Measurements from ENCODE around the gene C16orf95. TPM values are rescaled to one million over a fixed set of nuclear protein-coding genes. Genes with fewer than 3 reads are reported as not detected.

Gene C16orf95
- total RNA-seq, 1 experiment from 2014 or later, result 12.0 TPM

GRCh38 chr16:87273471-87274030 lies 43.6 kb downstream of the C16orf95 start:
- no peaks in the 10 kb centered on the region for H3K36me3 ChIP-seq (ENCODE audit: insufficient read depth, low read length)
- no peaks in the 10 kb centered on the region for H3K27me3 ChIP-seq (ENCODE audit: low read length)
- no peak overlapping the region for H3K27ac ChIP-seq (ENCODE audit: low read length)
- H3K4me2 ChIP-seq (ENCODE audit: low read depth, low read length, poor library complexity, severe bottlenecking), result no peak overlapping the region
- H3K4me3 ChIP-seq (ENCODE audit: low read length), result no peak overlapping the region
- no peaks in the 10 kb centered on the region for H3K4me1 ChIP-seq (ENCODE audit: low read length)
- no peak for DNase-seq
- H2AFZ ChIP-seq (ENCODE audit: low read length), result no peak overlapping the region
- no peaks in the 10 kb centered on the region for H4K20me1 ChIP-seq (ENCODE audit: insufficient read depth, low read depth, low read length)
- no peaks in the 10 kb centered on the region for H3K9me3 ChIP-seq (ENCODE audit: low read length)
- no peaks in the 10 kb centered on the region for H3K9me2 ChIP-seq (replicated peaks; ENCODE audit: insufficient read depth, low read length)
- no peak overlapping the region for H3K9ac ChIP-seq (ENCODE audit: low read length)
- no peaks in the 10 kb centered on the region for H3K79me2 ChIP-seq (ENCODE audit: low read length)

DNA sequence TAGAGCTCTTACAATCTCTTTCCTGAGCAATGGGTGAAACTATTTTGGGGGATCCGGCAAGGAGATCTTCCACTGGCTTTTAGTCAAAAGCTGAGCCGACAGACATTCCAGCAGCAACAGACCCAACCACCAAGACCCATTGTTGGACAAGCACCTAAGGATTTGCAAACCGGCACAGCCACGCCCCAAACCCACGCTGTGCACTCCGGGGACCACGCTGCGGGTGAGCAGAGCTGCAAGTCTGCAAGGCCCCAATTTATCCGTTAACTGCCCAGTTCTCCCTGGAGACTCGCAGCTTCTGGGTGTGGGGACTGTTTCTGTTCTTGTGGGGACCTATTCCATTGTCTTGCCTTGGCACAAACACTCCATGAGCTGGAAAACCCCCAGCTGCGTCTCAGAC lies 45.9 kb downstream of the C16orf95 start:
- no peaks in the 10 kb centered on the region for H4K20me1 ChIP-seq (ENCODE audit: insufficient read depth, low read depth, low read length)
- H3K36me3 ChIP-seq (ENCODE audit: insufficient read depth, low read length), result no peaks in the 10 kb centered on the region
- no peaks in the 10 kb centered on the region for H3K4me1 ChIP-seq (ENCODE audit: low read length)
- no peak overlapping the region for H3K27ac ChIP-seq (ENCODE audit: low read length)
- no peak overlapping the region for H3K9ac ChIP-seq (ENCODE audit: low read length)
- H3K4me3 ChIP-seq (ENCODE audit: low read length), result no peak overlapping the region
- H3K9me3 ChIP-seq (ENCODE audit: low read length), result no peaks in the 10 kb centered on the region
- H3K9me2 ChIP-seq (replicated peaks; ENCODE audit: insufficient read depth, low read length), result no peaks in the 10 kb centered on the region
- DNase-seq, result no peak
- no peaks in the 10 kb centered on the region for H3K27me3 ChIP-seq (ENCODE audit: low read length)
- H3K4me2 ChIP-seq (ENCODE audit: low read depth, low read length, poor library complexity, severe bottlenecking), result no peak overlapping the region
- no peak overlapping the region for H2AFZ ChIP-seq (ENCODE audit: low read length)
- H3K79me2 ChIP-seq (ENCODE audit: low read length), result no peaks in the 10 kb centered on the region

- H3K4me3 ChIP-seq (ENCODE audit: low read length), result no peak overlapping the region
- H2AFZ ChIP-seq (ENCODE audit: low read length), result no peak overlapping the region
- H3K9ac ChIP-seq (ENCODE audit: low read length), result no peak overlapping the region
- H3K36me3 ChIP-seq (ENCODE audit: insufficient read depth, low read length), result no peaks in the 10 kb centered on the region
- H3K9me2 ChIP-seq (replicated peaks; ENCODE audit: insufficient read depth, low read length), result no peaks in the 10 kb centered on the region
- H4K20me1 ChIP-seq (ENCODE audit: insufficient read depth, low read depth, low read length), result no peaks in the 10 kb centered on the region
- no peaks in the 10 kb centered on the region for H3K27me3 ChIP-seq (ENCODE audit: low read length)
- H3K4me2 ChIP-seq (ENCODE audit: low read depth, low read length, poor library complexity, severe bottlenecking), result no peak overlapping the region
- H3K27ac ChIP-seq (ENCODE audit: low read length), result no peak overlapping the region
- DNase-seq, result no peak
- no peaks in the 10 kb centered on the region for H3K79me2 ChIP-seq (ENCODE audit: low read length)
- no peaks in the 10 kb centered on the region for H3K9me3 ChIP-seq (ENCODE audit: low read length)
- no peaks in the 10 kb centered on the region for H3K4me1 ChIP-seq (ENCODE audit: low read length)
Observed at GRCh38 chr16:87267566-87267965, 49.6 kb downstream of the C16orf95 start.

GRCh38 chr16:87266846-87267245 lies 50.3 kb downstream of the C16orf95 start:
- Histone ChIP-seq H4K20me1 (ENCODE audit: insufficient read depth, low read depth, low read length) (no peaks in the 10 kb centered on the region), H3K79me2 (ENCODE audit: low read length) (no peaks in the 10 kb centered on the region), H3K4me2 (ENCODE audit: low read depth, low read length, poor library complexity, severe bottlenecking) (no peak overlapping the region), H3K4me3 (ENCODE audit: low read length) (no peak overlapping the region), H3K27me3 (ENCODE audit: low read length) (no peaks in the 10 kb centered on the region), H2AFZ (ENCODE audit: low read length) (no peak overlapping the region), H3K4me1 (ENCODE audit: low read length) (no peaks in the 10 kb centered on the region), H3K9me2 (replicated peaks; ENCODE audit: insufficient read depth, low read length) (no peaks in the 10 kb centered on the region), H3K27ac (ENCODE audit: low read length) (no peak overlapping the region), H3K9ac (ENCODE audit: low read length) (no peak overlapping the region), H3K9me3 (ENCODE audit: low read length) (no peaks in the 10 kb centered on the region), H3K36me3 (ENCODE audit: insufficient read depth, low read length) (no peaks in the 10 kb centered on the region)
- no peak for DNase-seq

DNA sequence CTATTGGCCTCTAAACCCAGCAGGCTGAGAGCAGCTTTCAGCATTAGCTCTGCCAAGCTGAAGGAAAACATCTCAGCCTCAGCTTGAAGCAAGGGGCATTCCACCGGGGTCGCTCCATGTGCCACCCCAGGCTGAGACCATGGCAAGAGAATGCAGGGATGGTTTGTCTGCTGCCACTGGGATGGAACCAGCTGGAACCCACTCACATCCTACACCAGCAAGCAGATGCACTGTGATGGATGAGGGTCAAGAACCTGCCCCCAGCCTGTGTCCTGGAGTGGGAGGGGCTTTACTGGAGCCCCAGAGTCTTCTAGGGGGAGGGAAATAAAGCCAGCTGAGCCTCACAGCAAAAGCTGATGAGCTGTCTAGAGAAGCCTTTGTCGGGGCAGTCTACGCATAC lies 51.9 kb downstream of the C16orf95 start:
- Histone ChIP-seq H3K9me2 (replicated peaks; ENCODE audit: insufficient read depth, low read length) (no peaks in the 10 kb centered on the region), H3K27me3 (ENCODE audit: low read length) (no peaks in the 10 kb centered on the region), H4K20me1 (ENCODE audit: insufficient read depth, low read depth, low read length) (no peaks in the 10 kb centered on the region), H3K36me3 (ENCODE audit: insufficient read depth, low read length) (no peaks in the 10 kb centered on the region), H3K4me1 (ENCODE audit: low read length) (no peaks in the 10 kb centered on the region), H2AFZ (ENCODE audit: low read length) (no peak overlapping the region), H3K9ac (ENCODE audit: low read length) (no peak overlapping the region), H3K4me3 (ENCODE audit: low read length) (no peak overlapping the region), H3K9me3 (ENCODE audit: low read length) (no peaks in the 10 kb centered on the region; the same call in 1 of the 2 replicates), H3K27ac (ENCODE audit: low read length) (no peak overlapping the region), H3K79me2 (ENCODE audit: low read length) (no peaks in the 10 kb centered on the region), H3K4me2 (ENCODE audit: low read depth, low read length, poor library complexity, severe bottlenecking) (no peak overlapping the region)
- DNase-seq, result no peak

DNA sequence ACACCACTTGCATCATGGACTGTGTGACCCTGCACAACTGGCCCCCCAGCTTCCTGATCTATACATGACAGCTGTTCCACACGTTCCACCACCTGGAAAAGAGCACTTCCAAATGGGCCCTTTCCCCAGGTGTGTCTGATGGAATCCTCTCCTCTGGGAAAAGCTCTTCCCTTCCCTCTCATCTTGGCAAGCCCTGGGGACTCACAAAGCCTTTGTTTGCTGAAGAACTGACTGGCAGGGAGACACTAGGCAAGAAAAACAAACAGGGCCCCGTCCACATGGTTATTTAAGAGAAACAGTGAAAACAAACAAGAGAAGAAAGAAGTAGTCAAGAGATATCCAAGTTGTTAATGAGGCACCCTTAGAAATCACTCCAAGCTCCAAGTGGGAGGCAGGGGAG lies 52.6 kb downstream of the C16orf95 start:
- Histone ChIP-seq H3K9me3 (ENCODE audit: low read length) (no peaks in the 10 kb centered on the region; the same call in 1 of the 2 replicates), H3K36me3 (ENCODE audit: insufficient read depth, low read length) (no peaks in the 10 kb centered on the region)
- no peak for DNase-seq

GRCh38 chr16:87263418-87264052 lies 53.7 kb downstream of the C16orf95 start:
- Histone ChIP-seq H3K9me2 (replicated peaks; ENCODE audit: insufficient read depth, low read length) (no peaks in the 10 kb centered on the region), H4K20me1 (ENCODE audit: insufficient read depth, low read depth, low read length) (no peaks in the 10 kb centered on the region), H3K4me2 (ENCODE audit: low read depth, low read length, poor library complexity, severe bottlenecking) (no peak overlapping the region), H3K9me3 (ENCODE audit: low read length) (no peaks in the 10 kb centered on the region; the same call in 1 of the 2 replicates), H3K27ac (ENCODE audit: low read length) (no peak overlapping the region), H3K79me2 (ENCODE audit: low read length) (no peaks in the 10 kb centered on the region), H2AFZ (ENCODE audit: low read length) (no peak overlapping the region), H3K27me3 (ENCODE audit: low read length) (no peaks in the 10 kb centered on the region), H3K9ac (ENCODE audit: low read length) (no peak overlapping the region), H3K4me3 (ENCODE audit: low read length) (no peak overlapping the region), H3K4me1 (ENCODE audit: low read length) (no peaks in the 10 kb centered on the region), H3K36me3 (ENCODE audit: insufficient read depth, low read length) (no peaks in the 10 kb centered on the region)
- no peak for DNase-seq

More for the DNA sequence above, 52.6 kb downstream of the C16orf95 start:
- Histone ChIP-seq H3K9ac (ENCODE audit: low read length) (no peak overlapping the region), H3K4me1 (ENCODE audit: low read length) (no peaks in the 10 kb centered on the region), H3K4me2 (ENCODE audit: low read depth, low read length, poor library complexity, severe bottlenecking) (no peak overlapping the region), H2AFZ (ENCODE audit: low read length) (no peak overlapping the region), H3K4me3 (ENCODE audit: low read length) (no peak overlapping the region), H3K27me3 (ENCODE audit: low read length) (no peaks in the 10 kb centered on the region), H3K9me2 (replicated peaks; ENCODE audit: insufficient read depth, low read length) (no peaks in the 10 kb centered on the region), H4K20me1 (ENCODE audit: insufficient read depth, low read depth, low read length) (no peaks in the 10 kb centered on the region), H3K79me2 (ENCODE audit: low read length) (no peaks in the 10 kb centered on the region), H3K27ac (ENCODE audit: low read length) (no peak overlapping the region)

DNA sequence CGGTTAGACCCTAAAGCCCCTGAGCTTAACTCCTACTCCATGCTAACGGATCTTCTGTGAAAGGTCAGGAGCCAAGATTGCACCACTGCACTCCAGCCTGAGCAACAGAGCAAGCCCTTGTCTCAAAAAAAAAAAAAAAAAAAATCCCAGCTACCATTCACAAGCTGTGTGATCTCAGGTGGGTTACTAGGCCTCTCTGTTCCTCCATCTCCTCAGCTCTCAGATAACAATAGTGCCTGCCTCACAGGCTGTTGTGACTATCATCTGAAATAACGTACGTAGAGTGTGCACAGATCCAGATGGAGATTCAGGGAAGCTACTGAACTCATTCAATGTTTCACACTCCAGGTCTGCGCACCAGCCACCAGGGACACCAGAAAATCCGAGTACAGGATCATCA lies 57.8 kb downstream of the C16orf95 start:
- no peaks in the 10 kb centered on the region for H3K79me2 ChIP-seq (ENCODE audit: low read length)
- H3K27ac ChIP-seq (ENCODE audit: low read length), result no peak overlapping the region
- no peaks in the 10 kb centered on the region for H4K20me1 ChIP-seq (ENCODE audit: insufficient read depth, low read depth, low read length)
- H3K4me3 ChIP-seq (ENCODE audit: low read length), result no peak overlapping the region
- H3K9ac ChIP-seq (ENCODE audit: low read length), result no peak overlapping the region
- no peak overlapping the region for H2AFZ ChIP-seq (ENCODE audit: low read length)
- H3K4me1 ChIP-seq (ENCODE audit: low read length), result no peaks in the 10 kb centered on the region
- no peaks in the 10 kb centered on the region for H3K36me3 ChIP-seq (ENCODE audit: insufficient read depth, low read length)
- no peak for DNase-seq
- no peak overlapping the region for H3K4me2 ChIP-seq (ENCODE audit: low read depth, low read length, poor library complexity, severe bottlenecking)
- H3K9me2 ChIP-seq (replicated peaks; ENCODE audit: insufficient read depth, low read length), result no peaks in the 10 kb centered on the region
- no peaks in the 10 kb centered on the region for H3K27me3 ChIP-seq (ENCODE audit: low read length)
- H3K9me3 ChIP-seq (ENCODE audit: low read length), result no peaks in the 10 kb centered on the region; the same call in 1 of the 2 replicates
